Osteocyte (in vitro differentiated cells): ENCODE data around the gene SBF2. TPM values are rescaled to one million over a fixed set of nuclear protein-coding genes. Genes with fewer than 3 reads are reported as not detected.

Source experiments
- DNase-seq: peaks from one replicate; pipeline ENCODE4 v3.0.0; 2021; ENCODE audit warnings: mixed read lengths; ENCODE audit not compliant: unreplicated experiment; ENCODE audit errors: extremely low spot score
- H3K27ac Mint-ChIP-seq: one replicate; pipeline ENCODE4 v1.8.0; 2021; ENCODE audit warnings: mild to moderate bottlenecking, mixed read lengths; ENCODE audit not compliant: unreplicated experiment
- H3K27me3 Mint-ChIP-seq: one replicate; pipeline ENCODE4 v1.8.0; 2021; ENCODE audit warnings: mixed read lengths; ENCODE audit not compliant: unreplicated experiment
- H3K36me3 Mint-ChIP-seq: one replicate; pipeline ENCODE4 v1.8.0; 2021; ENCODE audit warnings: mixed read lengths; ENCODE audit not compliant: unreplicated experiment
- H3K4me1 Mint-ChIP-seq: one replicate; pipeline ENCODE4 v1.8.0; 2021; ENCODE audit warnings: mixed read lengths; ENCODE audit not compliant: unreplicated experiment
- H3K4me3 Mint-ChIP-seq: one replicate; pipeline ENCODE4 v1.8.0; 2021; ENCODE audit warnings: mild to moderate bottlenecking, moderate library complexity, mixed read lengths; ENCODE audit not compliant: unreplicated experiment
- H3K9me3 Mint-ChIP-seq: one replicate; pipeline ENCODE4 v1.8.0; 2021; ENCODE audit warnings: mixed read lengths; ENCODE audit not compliant: unreplicated experiment
- total RNA-seq: library from RNA; stranded (reverse); gene quantifications from 2 replicates; pipeline ENCODE4 v1.2.1, GENCODE V29; 2021
- TF ChIP-seq, protein P1 (sequence below): fragments of 200-600 bp; sonication (generic); IDR thresholded peaks from 2 replicates; pipeline ENCODE4 v1.5.0; 2021; ENCODE audit warnings: antibody characterized with exemption, mild to moderate bottlenecking, moderate library complexity

SBF2 gene
- total RNA-seq, 1 donor from 2014 or later = 65.2 TPM

DNA sequence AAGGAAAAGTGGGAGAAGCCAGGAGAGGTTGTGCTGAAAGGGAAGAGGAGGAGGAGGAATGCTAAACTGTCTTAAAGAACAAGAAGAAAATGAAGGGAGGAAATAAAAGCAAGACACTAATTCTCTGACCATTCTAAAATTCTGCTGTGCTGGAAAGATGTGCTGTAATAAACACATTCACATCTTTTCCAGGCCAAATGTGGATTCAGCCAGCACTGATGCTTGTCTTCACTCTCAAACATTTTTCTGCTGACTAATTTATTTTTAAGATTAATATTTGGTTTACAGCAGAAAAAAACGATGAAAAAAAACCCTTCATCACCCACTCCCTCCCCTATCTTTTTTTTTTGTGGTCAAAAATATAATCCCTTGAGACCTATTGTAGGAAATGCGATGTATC is 406.5 kb downstream of the SBF2 start:
- no peak for DNase-seq
- Mint-ChIP-seq H3K9me3 (no peaks in the 10 kb centered on the region), H3K4me1 (peaks cover 21% of the 10 kb centered on the region), H3K27ac (peak overlapping the region; percentile 77), H3K27me3 (no peaks in the 10 kb centered on the region), H3K4me3 (no peak overlapping the region), H3K36me3 (peaks cover 14% of the 10 kb centered on the region)
- TF ChIP-seq, protein P1, sequence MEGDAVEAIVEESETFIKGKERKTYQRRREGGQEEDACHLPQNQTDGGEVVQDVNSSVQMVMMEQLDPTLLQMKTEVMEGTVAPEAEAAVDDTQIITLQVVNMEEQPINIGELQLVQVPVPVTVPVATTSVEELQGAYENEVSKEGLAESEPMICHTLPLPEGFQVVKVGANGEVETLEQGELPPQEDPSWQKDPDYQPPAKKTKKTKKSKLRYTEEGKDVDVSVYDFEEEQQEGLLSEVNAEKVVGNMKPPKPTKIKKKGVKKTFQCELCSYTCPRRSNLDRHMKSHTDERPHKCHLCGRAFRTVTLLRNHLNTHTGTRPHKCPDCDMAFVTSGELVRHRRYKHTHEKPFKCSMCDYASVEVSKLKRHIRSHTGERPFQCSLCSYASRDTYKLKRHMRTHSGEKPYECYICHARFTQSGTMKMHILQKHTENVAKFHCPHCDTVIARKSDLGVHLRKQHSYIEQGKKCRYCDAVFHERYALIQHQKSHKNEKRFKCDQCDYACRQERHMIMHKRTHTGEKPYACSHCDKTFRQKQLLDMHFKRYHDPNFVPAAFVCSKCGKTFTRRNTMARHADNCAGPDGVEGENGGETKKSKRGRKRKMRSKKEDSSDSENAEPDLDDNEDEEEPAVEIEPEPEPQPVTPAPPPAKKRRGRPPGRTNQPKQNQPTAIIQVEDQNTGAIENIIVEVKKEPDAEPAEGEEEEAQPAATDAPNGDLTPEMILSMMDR = no peak

DNA sequence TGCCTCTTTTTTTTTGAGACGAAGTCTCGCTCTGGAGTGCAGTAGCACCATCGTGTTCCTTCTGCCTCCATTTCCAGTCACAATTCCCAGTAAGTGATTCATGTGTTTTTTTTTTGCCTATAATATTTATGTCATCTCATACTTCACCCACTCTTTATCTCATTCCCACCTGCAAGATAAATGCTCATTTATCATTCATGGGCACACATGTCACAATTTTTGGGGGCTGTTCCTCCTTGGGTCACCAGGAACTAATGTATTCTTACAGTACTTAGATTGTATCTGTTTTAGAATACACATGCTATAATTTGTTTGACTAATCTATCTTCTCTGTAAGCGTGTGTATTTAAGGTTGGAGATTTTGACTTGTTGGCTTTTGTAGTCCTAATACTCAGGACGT is 407.4 kb downstream of the SBF2 start:
- no peak for DNase-seq
- TF ChIP-seq, protein P1 = no peak
- Mint-ChIP-seq H3K9me3 (no peaks in the 10 kb centered on the region), H3K27me3 (no peaks in the 10 kb centered on the region), H3K36me3 (peaks cover 15% of the 10 kb centered on the region), H3K4me3 (no peak overlapping the region), H3K4me1 (peaks cover 26% of the 10 kb centered on the region), H3K27ac (no peak overlapping the region)

GRCh38 chr11:9884601-9885000 is 409.4 kb downstream of the SBF2 start:
- Mint-ChIP-seq H3K27ac (no peak overlapping the region), H3K9me3 (no peaks in the 10 kb centered on the region), H3K4me3 (no peak overlapping the region), H3K36me3 (peaks cover 16% of the 10 kb centered on the region), H3K27me3 (no peaks in the 10 kb centered on the region), H3K4me1 (peaks cover 37% of the 10 kb centered on the region)
- no peak for DNase-seq
- TF ChIP-seq, protein P1 = no peak

- Mint-ChIP-seq H3K4me1 (peaks cover 38% of the 10 kb centered on the region), H3K9me3 (no peaks in the 10 kb centered on the region), H3K27me3 (no peaks in the 10 kb centered on the region), H3K36me3 (peaks cover 19% of the 10 kb centered on the region), H3K4me3 (no peak overlapping the region), H3K27ac (peak overlapping the region; percentile 66)
- TF ChIP-seq, protein P1 = no peak
- no peak for DNase-seq
Measured at GRCh38 chr11:9880657-9881056, 413.4 kb downstream of the SBF2 start.

- Mint-ChIP-seq H3K27ac (peak overlapping the region; percentile 52), H3K4me1 (peaks cover 47% of the 10 kb centered on the region), H3K36me3 (peaks cover 15% of the 10 kb centered on the region), H3K27me3 (no peaks in the 10 kb centered on the region), H3K4me3 (no peak overlapping the region), H3K9me3 (no peaks in the 10 kb centered on the region)
- no peak for DNase-seq
- TF ChIP-seq, protein P1 = no peak
Measured at GRCh38 chr11:9878936-9879335, 415.1 kb downstream of the SBF2 start.
